SK-N-SH treated with all-trans-retinoic acid at 6 μM for 48 hours (cell line): Measurements from ENCODE around the gene ABCF3.

Experiments
- ATAC-seq: fragments of 200-7000 bp; cut with Tn5 transposase; 3 replicates; pipeline ENCODE4 v1.9.1; 2020; ENCODE audit warnings: mild to moderate bottlenecking, moderate library complexity
- ARNTL ChIP-seq: fragments of 450-650 bp; formaldehyde crosslinking; IDR thresholded peaks from 2 replicates; pipeline ENCODE4 v1.5.0; 2020; ENCODE audit warnings: low read depth, mild to moderate bottlenecking, moderate library complexity, borderline replicate concordance
- BACH2 ChIP-seq: fragments of 250-450 bp; sonication (Bioruptor Pico); IDR thresholded peaks from 2 replicates; pipeline ENCODE4 v1.9.0; 2021; ENCODE audit warnings: mild to moderate bottlenecking, borderline replicate concordance
- CSDC2 ChIP-seq: fragments of 250-450 bp; sonication (Bioruptor Pico); IDR thresholded peaks from 2 replicates; pipeline ENCODE4 v1.5.0; 2020; ENCODE audit warnings: mild to moderate bottlenecking, moderate library complexity
- ESRRG ChIP-seq: fragments of 250-450 bp; sonication (Bioruptor Pico); IDR thresholded peaks from 2 replicates; pipeline ENCODE4 v1.6.1; 2021; ENCODE audit warnings: mild to moderate bottlenecking
- GLIS3 ChIP-seq: fragments of 250-450 bp; sonication (Bioruptor Pico); IDR thresholded peaks from 2 replicates; pipeline ENCODE4 v1.5.0; 2020; ENCODE audit warnings: mild to moderate bottlenecking, moderate library complexity
- ISL1 ChIP-seq: fragments of 250-450 bp; sonication (Bioruptor Pico); IDR thresholded peaks from 2 replicates; pipeline ENCODE4 v2.1.2; 2022; ENCODE audit warnings: mild to moderate bottlenecking, moderate library complexity
- OSR1 ChIP-seq: fragments of 250-450 bp; sonication (Bioruptor Pico); IDR thresholded peaks from 2 replicates; pipeline ENCODE4 v1.8.0; 2022; ENCODE audit warnings: moderate library complexity, mild to moderate bottlenecking, inconsistent platforms
- RARB ChIP-seq: fragments of 250-450 bp; sonication (Bioruptor Pico); IDR thresholded peaks from 2 replicates; pipeline ENCODE4 v1.8.0; 2021; ENCODE audit warnings: mild to moderate bottlenecking, moderate library complexity
- TCF4 ChIP-seq: fragments of 250-450 bp; sonication (Bioruptor Pico); IDR thresholded peaks from 2 replicates; pipeline ENCODE4 v1.8.0; 2021; ENCODE audit warnings: mild to moderate bottlenecking, moderate library complexity, borderline replicate concordance
- TOX ChIP-seq: fragments of 250-450 bp; sonication (Bioruptor Pico); IDR thresholded peaks from 2 replicates; pipeline ENCODE4 v1.8.0; 2021; ENCODE audit warnings: mild to moderate bottlenecking, moderate library complexity, borderline replicate concordance
- ZFP3 ChIP-seq: fragments of 250-450 bp; sonication (Bioruptor Pico); IDR thresholded peaks from 2 replicates; pipeline ENCODE4 v1.5.0; 2020; ENCODE audit warnings: mild to moderate bottlenecking, moderate library complexity
- ZFP30 ChIP-seq: fragments of 450-650 bp; formaldehyde crosslinking; IDR thresholded peaks from 2 replicates; pipeline ENCODE4 v1.5.0; 2022; ENCODE audit warnings: mild to moderate bottlenecking, moderate library complexity
- ZNF565 ChIP-seq: fragments of 450-650 bp; formaldehyde crosslinking; conservative IDR thresholded peaks from 2 replicates; pipeline ENCODE4 v1.5.0; 2020; ENCODE audit warnings: low read depth, mild to moderate bottlenecking, moderate library complexity
- ZNF70 ChIP-seq: fragments of 450-650 bp; formaldehyde crosslinking; IDR thresholded peaks from 2 replicates; pipeline ENCODE4 v1.5.0; 2020; ENCODE audit warnings: mild to moderate bottlenecking, moderate library complexity
- ZNF8 ChIP-seq: fragments of 450-650 bp; formaldehyde crosslinking; IDR thresholded peaks from 2 replicates; pipeline ENCODE4 v1.5.0; 2020; ENCODE audit warnings: mild to moderate bottlenecking, moderate library complexity
- TF ChIP-seq, protein P1 (sequence below): fragments of 250-450 bp; sonication (Bioruptor Pico); IDR thresholded peaks from 2 replicates; pipeline ENCODE4 v1.5.0; 2020; ENCODE audit warnings: mild to moderate bottlenecking, moderate library complexity
- TF ChIP-seq, protein P2 (sequence below): fragments of 250-450 bp; sonication (Bioruptor Pico); IDR thresholded peaks from 2 replicates; pipeline ENCODE4 v1.5.1; 2021; ENCODE audit warnings: mild to moderate bottlenecking, moderate library complexity
- TF ChIP-seq, protein P3 (sequence below): fragments of 250-450 bp; sonication (Bioruptor Pico); IDR thresholded peaks from 2 replicates; pipeline ENCODE4 v1.8.0; 2021; ENCODE audit warnings: low read depth, mild to moderate bottlenecking, moderate library complexity, borderline replicate concordance
- TF ChIP-seq, protein P4 (sequence below): fragments of 250-450 bp; sonication (Bioruptor Pico); IDR thresholded peaks from 2 replicates; pipeline ENCODE4 v1.8.0; 2020; ENCODE audit warnings: mild to moderate bottlenecking, moderate library complexity, borderline replicate concordance

Gene ABCF3

DNA sequence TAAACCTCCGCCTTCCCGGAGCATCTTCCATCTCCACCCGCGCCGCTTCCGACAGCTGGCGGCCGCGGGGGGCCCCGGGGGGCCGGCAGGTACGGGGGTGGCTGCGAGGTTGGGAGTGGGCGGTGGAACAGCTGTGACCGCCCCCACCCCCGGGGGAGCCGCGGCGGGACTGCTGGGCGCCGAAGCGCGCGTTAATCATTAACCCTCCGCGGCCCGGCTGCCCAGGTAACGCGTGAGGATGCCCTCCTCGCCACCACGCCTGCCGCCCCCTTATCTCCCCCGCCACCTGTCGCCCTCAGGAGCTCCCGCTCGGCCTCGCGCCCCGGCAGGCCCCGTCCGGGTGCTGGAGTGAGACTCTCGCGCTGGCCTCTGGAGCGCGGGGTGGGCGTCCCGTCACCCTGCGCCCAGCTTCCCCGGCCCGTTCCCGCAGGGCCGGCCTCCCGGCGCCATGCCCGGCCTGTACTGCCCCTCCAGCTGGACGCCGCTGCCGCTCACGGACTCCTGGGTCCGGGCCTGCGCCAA, 44.1 kb downstream of the ABCF3 start (continued):
- TF ChIP-seq CSDC2 (CRISPR knock-in tag), result no peak
- TF ChIP-seq, all 23 proteins: peak for 0

DNA sequence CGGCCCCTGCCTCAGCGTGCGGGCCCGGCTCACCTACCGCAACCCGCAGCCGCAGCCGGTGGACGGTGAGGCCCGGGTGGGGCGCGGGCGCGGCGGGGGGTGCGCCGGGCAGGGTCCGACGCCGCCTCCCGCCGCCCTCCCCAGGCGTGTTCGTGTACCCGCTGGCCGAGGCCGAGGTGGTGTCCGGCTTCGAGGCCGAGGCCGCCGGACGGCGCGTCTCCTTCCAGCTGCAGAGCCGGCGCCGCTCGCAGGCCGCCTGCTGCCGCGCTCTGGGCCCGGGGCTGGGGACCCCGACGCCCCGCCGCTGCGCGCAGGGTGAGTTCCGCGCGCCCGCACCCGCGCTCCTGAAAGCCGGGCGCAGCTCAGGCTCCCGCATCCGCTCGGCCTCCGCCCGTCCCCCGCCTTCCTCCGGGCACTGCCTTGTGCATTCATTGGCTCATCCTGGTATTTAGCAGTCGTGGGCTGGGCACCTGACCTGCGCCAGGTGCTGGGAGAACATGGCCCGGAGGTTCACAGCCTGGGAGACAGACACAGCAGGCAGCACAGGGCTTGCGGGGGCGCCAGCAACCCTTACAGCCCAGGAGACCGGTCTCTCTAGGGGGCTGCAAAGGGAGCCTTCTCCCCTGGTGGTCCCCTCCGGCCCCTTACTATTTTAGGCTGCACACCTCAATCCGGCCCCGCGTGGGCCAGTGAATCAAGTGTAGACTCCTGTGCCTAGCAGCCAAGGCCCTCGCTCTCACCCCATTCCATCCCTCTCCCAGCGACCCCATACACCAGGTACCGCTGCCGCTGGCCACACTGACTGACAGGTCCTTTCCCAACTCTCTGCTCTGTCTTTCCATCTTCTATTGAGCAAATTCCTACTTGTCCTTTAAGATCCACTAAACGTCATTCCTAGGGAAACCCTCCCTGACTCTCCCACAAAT, 44.9 kb downstream of the ABCF3 start:
- no peak for ATAC-seq
- TF ChIP-seq TOX (CRISPR knock-in tag), result no peak
- no peak for TF ChIP-seq ZNF565
- TF ChIP-seq RARB, result no peak
- no peak for TF ChIP-seq ZFP3
- TF ChIP-seq, protein P1, sequence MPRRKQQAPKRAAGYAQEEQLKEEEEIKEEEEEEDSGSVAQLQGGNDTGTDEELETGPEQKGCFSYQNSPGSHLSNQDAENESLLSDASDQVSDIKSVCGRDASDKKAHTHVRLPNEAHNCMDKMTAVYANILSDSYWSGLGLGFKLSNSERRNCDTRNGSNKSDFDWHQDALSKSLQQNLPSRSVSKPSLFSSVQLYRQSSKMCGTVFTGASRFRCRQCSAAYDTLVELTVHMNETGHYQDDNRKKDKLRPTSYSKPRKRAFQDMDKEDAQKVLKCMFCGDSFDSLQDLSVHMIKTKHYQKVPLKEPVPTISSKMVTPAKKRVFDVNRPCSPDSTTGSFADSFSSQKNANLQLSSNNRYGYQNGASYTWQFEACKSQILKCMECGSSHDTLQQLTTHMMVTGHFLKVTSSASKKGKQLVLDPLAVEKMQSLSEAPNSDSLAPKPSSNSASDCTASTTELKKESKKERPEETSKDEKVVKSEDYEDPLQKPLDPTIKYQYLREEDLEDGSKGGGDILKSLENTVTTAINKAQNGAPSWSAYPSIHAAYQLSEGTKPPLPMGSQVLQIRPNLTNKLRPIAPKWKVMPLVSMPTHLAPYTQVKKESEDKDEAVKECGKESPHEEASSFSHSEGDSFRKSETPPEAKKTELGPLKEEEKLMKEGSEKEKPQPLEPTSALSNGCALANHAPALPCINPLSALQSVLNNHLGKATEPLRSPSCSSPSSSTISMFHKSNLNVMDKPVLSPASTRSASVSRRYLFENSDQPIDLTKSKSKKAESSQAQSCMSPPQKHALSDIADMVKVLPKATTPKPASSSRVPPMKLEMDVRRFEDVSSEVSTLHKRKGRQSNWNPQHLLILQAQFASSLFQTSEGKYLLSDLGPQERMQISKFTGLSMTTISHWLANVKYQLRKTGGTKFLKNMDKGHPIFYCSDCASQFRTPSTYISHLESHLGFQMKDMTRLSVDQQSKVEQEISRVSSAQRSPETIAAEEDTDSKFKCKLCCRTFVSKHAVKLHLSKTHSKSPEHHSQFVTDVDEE (CRISPR knock-in tag), result no peak
- no peak for TF ChIP-seq BACH2 (CRISPR knock-in tag)
- TF ChIP-seq TCF4 (CRISPR knock-in tag), result no peak
- TF ChIP-seq ISL1 (CRISPR knock-in tag), result no peak
- no peak for TF ChIP-seq ZNF8
- TF ChIP-seq GLIS3 (CRISPR knock-in tag), result no peak
- TF ChIP-seq, protein P2, sequence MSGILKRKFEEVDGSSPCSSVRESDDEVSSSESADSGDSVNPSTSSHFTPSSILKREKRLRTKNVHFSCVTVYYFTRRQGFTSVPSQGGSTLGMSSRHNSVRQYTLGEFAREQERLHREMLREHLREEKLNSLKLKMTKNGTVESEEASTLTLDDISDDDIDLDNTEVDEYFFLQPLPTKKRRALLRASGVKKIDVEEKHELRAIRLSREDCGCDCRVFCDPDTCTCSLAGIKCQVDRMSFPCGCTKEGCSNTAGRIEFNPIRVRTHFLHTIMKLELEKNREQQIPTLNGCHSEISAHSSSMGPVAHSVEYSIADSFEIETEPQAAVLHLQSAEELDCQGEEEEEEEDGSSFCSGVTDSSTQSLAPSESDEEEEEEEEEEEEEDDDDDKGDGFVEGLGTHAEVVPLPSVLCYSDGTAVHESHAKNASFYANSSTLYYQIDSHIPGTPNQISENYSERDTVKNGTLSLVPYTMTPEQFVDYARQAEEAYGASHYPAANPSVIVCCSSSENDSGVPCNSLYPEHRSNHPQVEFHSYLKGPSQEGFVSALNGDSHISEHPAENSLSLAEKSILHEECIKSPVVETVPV, result no peak
- no peak for TF ChIP-seq OSR1 (CRISPR knock-in tag)
- TF ChIP-seq ZFP30 (CRISPR knock-in tag), result no peak

DNA sequence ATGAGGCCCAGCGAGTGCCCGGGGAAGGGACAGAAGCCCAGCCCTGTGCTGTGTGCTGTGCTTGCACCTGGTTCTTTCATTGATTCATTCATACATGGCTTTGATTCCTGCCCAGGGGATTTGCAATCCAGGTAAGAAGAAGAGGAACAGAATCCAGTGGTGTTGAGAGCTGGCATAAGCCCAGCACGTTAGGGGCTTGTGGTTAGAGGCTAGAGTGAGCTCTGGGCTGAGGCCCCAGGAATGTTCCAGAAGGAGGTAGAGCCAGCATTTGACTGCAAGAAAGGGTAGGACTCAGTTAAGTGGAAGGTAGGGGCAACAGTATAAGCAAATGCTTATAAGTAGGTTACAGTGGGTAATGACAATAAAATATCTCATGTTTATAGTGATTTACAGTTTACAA, 45.7 kb downstream of the ABCF3 start:
- no peak for TF ChIP-seq BACH2 (CRISPR knock-in tag)
- TF ChIP-seq ESRRG (CRISPR knock-in tag), result no peak
- TF ChIP-seq ZFP30 (CRISPR knock-in tag), result no peak
- no peak for TF ChIP-seq ZFP3
- TF ChIP-seq ZNF70, result no peak
- no peak for TF ChIP-seq ISL1 (CRISPR knock-in tag)
- TF ChIP-seq TOX (CRISPR knock-in tag), result no peak
- no peak for TF ChIP-seq OSR1 (CRISPR knock-in tag)
- TF ChIP-seq ZNF565, result no peak
- no peak for TF ChIP-seq ZNF8
- TF ChIP-seq, protein P2, result no peak
- no peak for TF ChIP-seq RARB
- TF ChIP-seq GLIS3 (CRISPR knock-in tag), result no peak
- TF ChIP-seq, protein P3, sequence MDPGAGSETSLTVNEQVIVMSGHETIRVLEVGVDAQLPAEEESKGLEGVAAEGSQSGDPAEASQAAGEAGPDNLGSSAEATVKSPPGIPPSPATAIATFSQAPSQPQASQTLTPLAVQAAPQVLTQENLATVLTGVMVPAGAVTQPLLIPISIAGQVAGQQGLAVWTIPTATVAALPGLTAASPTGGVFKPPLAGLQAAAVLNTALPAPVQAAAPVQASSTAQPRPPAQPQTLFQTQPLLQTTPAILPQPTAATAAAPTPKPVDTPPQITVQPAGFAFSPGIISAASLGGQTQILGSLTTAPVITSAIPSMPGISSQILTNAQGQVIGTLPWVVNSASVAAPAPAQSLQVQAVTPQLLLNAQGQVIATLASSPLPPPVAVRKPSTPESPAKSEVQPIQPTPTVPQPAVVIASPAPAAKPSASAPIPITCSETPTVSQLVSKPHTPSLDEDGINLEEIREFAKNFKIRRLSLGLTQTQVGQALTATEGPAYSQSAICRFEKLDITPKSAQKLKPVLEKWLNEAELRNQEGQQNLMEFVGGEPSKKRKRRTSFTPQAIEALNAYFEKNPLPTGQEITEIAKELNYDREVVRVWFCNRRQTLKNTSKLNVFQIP (CRISPR knock-in tag), result no peak
- TF ChIP-seq, protein P1 (CRISPR knock-in tag), result no peak
- TF ChIP-seq ARNTL (CRISPR knock-in tag), result no peak
- TF ChIP-seq, protein P4, sequence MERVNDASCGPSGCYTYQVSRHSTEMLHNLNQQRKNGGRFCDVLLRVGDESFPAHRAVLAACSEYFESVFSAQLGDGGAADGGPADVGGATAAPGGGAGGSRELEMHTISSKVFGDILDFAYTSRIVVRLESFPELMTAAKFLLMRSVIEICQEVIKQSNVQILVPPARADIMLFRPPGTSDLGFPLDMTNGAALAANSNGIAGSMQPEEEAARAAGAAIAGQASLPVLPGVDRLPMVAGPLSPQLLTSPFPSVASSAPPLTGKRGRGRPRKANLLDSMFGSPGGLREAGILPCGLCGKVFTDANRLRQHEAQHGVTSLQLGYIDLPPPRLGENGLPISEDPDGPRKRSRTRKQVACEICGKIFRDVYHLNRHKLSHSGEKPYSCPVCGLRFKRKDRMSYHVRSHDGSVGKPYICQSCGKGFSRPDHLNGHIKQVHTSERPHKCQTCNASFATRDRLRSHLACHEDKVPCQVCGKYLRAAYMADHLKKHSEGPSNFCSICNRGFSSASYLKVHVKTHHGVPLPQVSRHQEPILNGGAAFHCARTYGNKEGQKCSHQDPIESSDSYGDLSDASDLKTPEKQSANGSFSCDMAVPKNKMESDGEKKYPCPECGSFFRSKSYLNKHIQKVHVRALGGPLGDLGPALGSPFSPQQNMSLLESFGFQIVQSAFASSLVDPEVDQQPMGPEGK, result no peak
- ATAC-seq, result no peak
